Measurements from ENCODE around the gene PC.

Gene PC

DNA sequence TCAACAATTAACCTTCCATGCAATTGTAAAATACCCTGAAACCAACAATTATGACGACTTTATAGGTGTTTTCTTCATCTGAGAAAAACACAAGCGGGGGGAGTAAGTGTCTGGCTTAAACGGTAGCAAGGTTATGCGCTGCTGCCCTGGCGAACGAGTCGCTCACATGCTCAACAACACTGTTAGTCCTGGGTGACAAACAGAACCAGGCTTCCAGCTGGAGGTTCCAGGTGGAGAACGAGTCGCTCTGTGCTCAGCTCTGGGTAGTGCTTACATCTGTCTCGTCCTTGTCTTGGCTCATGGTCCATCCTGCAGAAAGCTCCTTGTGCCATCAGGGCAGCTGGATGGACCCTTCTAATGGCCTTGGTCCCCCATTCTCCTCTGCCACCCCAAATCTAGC lies 48.2 kb downstream of the PC start:
- H3K9me3 ChIP-seq (ENCODE audit: control insufficient read depth, low read length), result no peaks in the 10 kb centered on the region
- no peak overlapping the region for H3K4me3 ChIP-seq (ENCODE audit: low read depth, low read length)
- no peak overlapping the region for H3K4me2 ChIP-seq (ENCODE audit: low read length)
- H3K36me3 ChIP-seq (ENCODE audit: control insufficient read depth, insufficient read depth, low read length), result no peaks in the 10 kb centered on the region
- no peaks in the 10 kb centered on the region for H3K27me3 ChIP-seq (ENCODE audit: control insufficient read depth, insufficient read depth, low read length)
- TF ChIP-seq, protein P1, sequence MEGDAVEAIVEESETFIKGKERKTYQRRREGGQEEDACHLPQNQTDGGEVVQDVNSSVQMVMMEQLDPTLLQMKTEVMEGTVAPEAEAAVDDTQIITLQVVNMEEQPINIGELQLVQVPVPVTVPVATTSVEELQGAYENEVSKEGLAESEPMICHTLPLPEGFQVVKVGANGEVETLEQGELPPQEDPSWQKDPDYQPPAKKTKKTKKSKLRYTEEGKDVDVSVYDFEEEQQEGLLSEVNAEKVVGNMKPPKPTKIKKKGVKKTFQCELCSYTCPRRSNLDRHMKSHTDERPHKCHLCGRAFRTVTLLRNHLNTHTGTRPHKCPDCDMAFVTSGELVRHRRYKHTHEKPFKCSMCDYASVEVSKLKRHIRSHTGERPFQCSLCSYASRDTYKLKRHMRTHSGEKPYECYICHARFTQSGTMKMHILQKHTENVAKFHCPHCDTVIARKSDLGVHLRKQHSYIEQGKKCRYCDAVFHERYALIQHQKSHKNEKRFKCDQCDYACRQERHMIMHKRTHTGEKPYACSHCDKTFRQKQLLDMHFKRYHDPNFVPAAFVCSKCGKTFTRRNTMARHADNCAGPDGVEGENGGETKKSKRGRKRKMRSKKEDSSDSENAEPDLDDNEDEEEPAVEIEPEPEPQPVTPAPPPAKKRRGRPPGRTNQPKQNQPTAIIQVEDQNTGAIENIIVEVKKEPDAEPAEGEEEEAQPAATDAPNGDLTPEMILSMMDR (IDR thresholded peaks at IDR 0.05), result no peak
- no peak overlapping the region for H3K9ac ChIP-seq
- H2AFZ ChIP-seq, result no peak overlapping the region
- no peak overlapping the region for H3K27ac ChIP-seq
- H3K4me1 ChIP-seq, result peaks cover 6% of the 10 kb centered on the region
- peaks cover 13% of the 10 kb centered on the region for H3K79me2 ChIP-seq

- no peak overlapping the region for H2AFZ ChIP-seq
- H3K4me1 ChIP-seq, result peaks cover 8% of the 10 kb centered on the region
- H3K79me2 ChIP-seq, result peaks cover 15% of the 10 kb centered on the region
- H3K27ac ChIP-seq, result no peak overlapping the region
- no peaks in the 10 kb centered on the region for H3K9me3 ChIP-seq (ENCODE audit: control insufficient read depth, low read length)
- H3K4me3 ChIP-seq (ENCODE audit: low read depth, low read length), result no peak overlapping the region
- no peaks in the 10 kb centered on the region for H3K27me3 ChIP-seq (ENCODE audit: control insufficient read depth, insufficient read depth, low read length)
- H3K4me2 ChIP-seq (ENCODE audit: low read length), result no peak overlapping the region
- no peaks in the 10 kb centered on the region for H3K36me3 ChIP-seq (ENCODE audit: control insufficient read depth, insufficient read depth, low read length)
- no peak overlapping the region for H3K9ac ChIP-seq
- TF ChIP-seq, protein P1 (IDR thresholded peaks at IDR 0.05), result no peak
These were observed 49.0 kb downstream of the PC start for GRCh38 chr11:66909181-66909580.

GRCh38 chr11:66907751-66908630 lies 50.2 kb downstream of the PC start:
- no peak overlapping the region for H2AFZ ChIP-seq
- no peak overlapping the region for H3K9ac ChIP-seq
- no peaks in the 10 kb centered on the region for H3K27me3 ChIP-seq (ENCODE audit: control insufficient read depth, insufficient read depth, low read length)
- no peaks in the 10 kb centered on the region for H3K36me3 ChIP-seq (ENCODE audit: control insufficient read depth, insufficient read depth, low read length)
- H3K9me3 ChIP-seq (ENCODE audit: control insufficient read depth, low read length), result no peaks in the 10 kb centered on the region
- no peak overlapping the region for H3K4me3 ChIP-seq (ENCODE audit: low read depth, low read length)
- peaks cover 8% of the 10 kb centered on the region for H3K4me1 ChIP-seq
- TF ChIP-seq, protein P1 (IDR thresholded peaks at IDR 0.05), result no peak
- H3K27ac ChIP-seq, result no peak overlapping the region
- peaks cover 15% of the 10 kb centered on the region for H3K79me2 ChIP-seq
- H3K4me2 ChIP-seq (ENCODE audit: low read length), result no peak overlapping the region

GRCh38 chr11:66906061-66906733 lies 52.0 kb downstream of the PC start:
- Histone ChIP-seq H3K79me2 (peaks cover 15% of the 10 kb centered on the region), H3K4me2 (ENCODE audit: low read length) (no peak overlapping the region), H3K9me3 (ENCODE audit: control insufficient read depth, low read length) (no peaks in the 10 kb centered on the region), H2AFZ (no peak overlapping the region), H3K9ac (no peak overlapping the region), H3K4me3 (ENCODE audit: low read depth, low read length) (no peak overlapping the region), H3K27ac (no peak overlapping the region), H3K27me3 (ENCODE audit: control insufficient read depth, insufficient read depth, low read length) (no peaks in the 10 kb centered on the region), H3K36me3 (ENCODE audit: control insufficient read depth, insufficient read depth, low read length) (no peaks in the 10 kb centered on the region), H3K4me1 (peaks cover 8% of the 10 kb centered on the region)
- TF ChIP-seq, protein P1 (IDR thresholded peaks at IDR 0.05), result no peak

Measured in parathyroid adenoma (tissue), 2 donors.